Superior temporal gyrus (tissue), 1 donor: ENCODE data around the gene FBXW11.

Experiments used
- DNase-seq: peaks from one replicate; pipeline ENCODE4 v3.0.0-alpha.2; 2016; ENCODE audit errors: extremely low spot score

The FBXW11 gene

GRCh38 chr5:171868236-171868635, 138.2 kb downstream of the FBXW11 start:
- DNase-seq: no peak

GRCh38 chr5:171867786-171868185, 138.7 kb downstream of the FBXW11 start:
- DNase-seq: no peak

GRCh38 chr5:171865471-171865870, 141.0 kb downstream of the FBXW11 start:
- no peak for DNase-seq

GRCh38 chr5:171863935-171864334, 142.5 kb downstream of the FBXW11 start:
- DNase-seq: no peak

- no peak for DNase-seq
Measured at GRCh38 chr5:171862624-171863023, 143.8 kb downstream of the FBXW11 start.

- no peak for DNase-seq
Measured at GRCh38 chr5:171861381-171861780, 145.1 kb downstream of the FBXW11 start.

- DNase-seq: no peak
Measured at GRCh38 chr5:171858303-171858702, 148.1 kb downstream of the FBXW11 start.

GRCh38 chr5:171857489-171857876, 149.0 kb downstream of the FBXW11 start:
- DNase-seq: no peak

- DNase-seq: no peak
Measured at GRCh38 chr5:171855798-171856763, 150.4 kb downstream of the FBXW11 start.

GRCh38 chr5:171855265-171855664, 151.2 kb downstream of the FBXW11 start:
- DNase-seq: no peak

- no peak for DNase-seq
Measured at GRCh38 chr5:171852255-171852681, 154.2 kb downstream of the FBXW11 start.

- DNase-seq: no peak
Measured at GRCh38 chr5:171851251-171851650, 155.2 kb downstream of the FBXW11 start.

GRCh38 chr5:171850324-171850947, 156.0 kb downstream of the FBXW11 start:
- no peak for DNase-seq

- no peak for DNase-seq
Measured at GRCh38 chr5:171849585-171850323, 156.7 kb downstream of the FBXW11 start.

- DNase-seq: no peak
Measured at GRCh38 chr5:171848911-171849520, 157.4 kb downstream of the FBXW11 start.

- no peak for DNase-seq
Measured at GRCh38 chr5:171848486-171848885, 158.0 kb downstream of the FBXW11 start.

- no peak for DNase-seq
Measured at GRCh38 chr5:171848006-171848405, 158.4 kb downstream of the FBXW11 start.

- no peak for DNase-seq
Measured at GRCh38 chr5:171847026-171847425, 159.4 kb downstream of the FBXW11 start.

- DNase-seq: no peak
Measured at GRCh38 chr5:171846323-171846722, 160.1 kb downstream of the FBXW11 start.

GRCh38 chr5:171845857-171846256, 160.6 kb downstream of the FBXW11 start:
- DNase-seq: no peak

GRCh38 chr5:171845040-171845630, 161.3 kb downstream of the FBXW11 start:
- DNase-seq: no peak
